GM21825 (cell line): ENCODE results near the gene PODN.

Experiments
- ATAC-seq: cut with Tn5 transposase; IDR thresholded peaks from one replicate; pipeline ENCODE4 v1.9.1; 2021; ENCODE audit warnings: mild to moderate bottlenecking, moderate library complexity; ENCODE audit not compliant: unreplicated experiment

The PODN gene

DNA sequence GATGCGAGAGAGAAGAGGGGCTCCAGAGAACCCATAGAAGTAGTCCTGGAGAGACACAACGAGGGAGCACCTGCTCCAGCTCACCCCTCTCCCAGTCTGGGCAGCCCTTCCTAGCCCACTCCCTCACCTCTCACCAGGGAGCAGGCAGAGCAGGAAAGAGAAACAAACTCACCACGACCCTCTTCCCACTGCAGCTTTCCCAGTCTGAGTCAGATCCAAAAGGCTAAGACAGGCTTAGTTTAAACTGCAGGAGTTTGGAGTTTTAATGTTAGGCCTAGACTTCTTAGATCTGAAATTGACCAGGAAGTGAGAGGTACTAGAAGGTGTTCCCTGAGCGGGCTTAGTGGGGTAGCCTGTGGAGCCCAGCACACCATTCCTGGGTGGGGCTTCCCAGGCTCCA lies 50.8 kb downstream of the PODN start:
- no peak for ATAC-seq

DNA sequence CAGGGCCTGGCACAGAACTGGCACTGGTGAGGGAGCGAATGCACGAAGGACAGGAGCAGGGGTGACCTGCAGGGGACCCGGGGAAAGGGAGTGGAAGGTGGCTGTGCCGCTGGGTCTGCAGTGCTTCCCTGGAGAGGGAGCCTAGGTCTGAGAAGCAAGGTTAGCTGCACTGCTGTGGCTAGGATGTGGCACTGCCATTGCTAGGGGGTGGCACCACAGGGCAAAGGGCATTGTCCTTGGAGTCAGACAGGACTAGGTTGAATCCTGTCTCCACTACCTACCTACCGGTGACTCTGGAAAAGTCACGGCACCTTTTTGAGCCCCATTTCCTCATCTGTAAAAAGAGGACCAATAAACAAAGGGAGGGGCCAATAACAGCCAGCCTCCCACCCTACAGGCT lies 52.1 kb downstream of the PODN start:
- ATAC-seq, result no peak

- ATAC-seq, result no peak
These were observed 52.8 kb downstream of the PODN start for GRCh38 chr1:53114581-53115400.

GRCh38 chr1:53115403-53116306 lies 53.6 kb downstream of the PODN start:
- no peak for ATAC-seq

- no peak for ATAC-seq
These were observed 54.3 kb downstream of the PODN start for GRCh38 chr1:53116307-53116810.

- no peak for ATAC-seq
These were observed 55.1 kb downstream of the PODN start for GRCh38 chr1:53116933-53117600.

DNA sequence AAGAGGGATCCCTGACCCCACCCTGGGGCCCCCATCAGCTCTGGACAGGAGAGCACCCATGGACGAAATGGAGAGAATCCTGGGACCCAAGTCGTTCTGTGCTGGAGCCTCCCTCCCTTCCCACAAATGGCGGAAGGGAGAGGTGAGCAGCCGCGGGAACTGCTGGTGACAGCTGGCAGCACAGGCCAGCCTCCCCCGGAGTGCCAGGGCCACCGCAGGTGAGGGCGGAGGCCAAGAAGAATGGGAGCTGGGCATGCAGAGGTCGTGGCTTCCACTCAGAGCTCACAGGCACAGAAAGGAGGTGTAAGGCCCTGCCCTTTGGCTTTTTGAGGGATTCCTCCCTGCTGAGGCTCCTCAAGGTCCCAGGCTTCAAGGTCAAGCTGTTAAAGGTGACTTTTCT lies 55.8 kb downstream of the PODN start:
- ATAC-seq, result no peak

DNA sequence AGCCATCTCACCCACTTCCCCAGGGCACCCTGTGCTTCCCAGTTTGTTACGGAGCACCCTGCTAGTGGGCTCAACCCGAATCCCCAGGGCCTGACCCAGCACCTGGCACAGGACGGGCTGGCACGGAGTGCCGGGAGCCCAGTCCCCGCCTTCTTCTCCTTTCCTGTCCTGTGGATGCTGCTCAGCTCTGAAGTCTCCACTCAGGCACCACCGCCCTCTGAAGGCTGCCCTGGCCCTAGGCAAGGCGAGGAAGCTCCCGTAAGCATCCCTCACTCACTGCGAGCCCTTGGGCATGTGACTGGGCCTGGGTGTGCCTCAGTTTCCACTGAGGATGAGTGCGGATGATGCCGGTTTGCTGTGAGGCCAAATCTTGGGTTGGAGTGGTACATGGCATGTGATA lies 58.6 kb downstream of the PODN start:
- ATAC-seq, result no peak

GRCh38 chr1:53121319-53122172 lies 59.5 kb downstream of the PODN start:
- no peak for ATAC-seq

DNA sequence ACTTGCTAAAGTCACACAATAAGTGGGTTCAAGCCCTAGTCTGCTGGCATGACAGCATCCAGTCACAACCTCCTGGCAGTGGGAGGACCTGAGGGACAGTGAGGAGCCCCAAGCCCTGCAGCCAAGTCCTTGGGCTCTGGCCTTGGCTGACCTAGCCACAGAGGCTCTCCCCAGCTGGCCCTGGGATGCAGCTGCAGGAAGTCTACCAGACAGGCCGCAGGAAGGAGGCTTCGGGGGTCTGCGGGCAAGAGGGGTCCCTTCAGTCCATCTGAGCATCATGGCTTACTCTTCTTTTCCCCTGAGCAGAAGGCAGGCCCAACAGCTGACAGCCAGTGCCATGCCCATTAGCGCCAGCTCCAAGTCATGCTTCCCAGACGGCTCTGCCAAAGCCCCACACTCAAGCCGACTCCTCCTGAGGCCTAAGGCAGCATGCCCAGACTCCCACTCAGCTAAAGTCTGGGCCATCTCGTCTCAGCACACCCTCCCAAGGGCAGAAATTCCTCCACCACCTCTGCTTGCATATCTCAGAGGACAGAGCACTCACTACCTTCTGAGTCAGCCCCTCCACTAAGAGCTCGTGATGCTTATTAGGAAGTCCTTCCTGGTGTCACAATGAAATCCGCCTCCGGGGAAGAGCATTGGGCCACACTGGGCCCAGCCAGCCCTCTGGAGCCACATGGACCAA lies 60.3 kb downstream of the PODN start:
- no peak for ATAC-seq

- no peak for ATAC-seq
These were observed 61.0 kb downstream of the PODN start for GRCh38 chr1:53122961-53123413.

DNA sequence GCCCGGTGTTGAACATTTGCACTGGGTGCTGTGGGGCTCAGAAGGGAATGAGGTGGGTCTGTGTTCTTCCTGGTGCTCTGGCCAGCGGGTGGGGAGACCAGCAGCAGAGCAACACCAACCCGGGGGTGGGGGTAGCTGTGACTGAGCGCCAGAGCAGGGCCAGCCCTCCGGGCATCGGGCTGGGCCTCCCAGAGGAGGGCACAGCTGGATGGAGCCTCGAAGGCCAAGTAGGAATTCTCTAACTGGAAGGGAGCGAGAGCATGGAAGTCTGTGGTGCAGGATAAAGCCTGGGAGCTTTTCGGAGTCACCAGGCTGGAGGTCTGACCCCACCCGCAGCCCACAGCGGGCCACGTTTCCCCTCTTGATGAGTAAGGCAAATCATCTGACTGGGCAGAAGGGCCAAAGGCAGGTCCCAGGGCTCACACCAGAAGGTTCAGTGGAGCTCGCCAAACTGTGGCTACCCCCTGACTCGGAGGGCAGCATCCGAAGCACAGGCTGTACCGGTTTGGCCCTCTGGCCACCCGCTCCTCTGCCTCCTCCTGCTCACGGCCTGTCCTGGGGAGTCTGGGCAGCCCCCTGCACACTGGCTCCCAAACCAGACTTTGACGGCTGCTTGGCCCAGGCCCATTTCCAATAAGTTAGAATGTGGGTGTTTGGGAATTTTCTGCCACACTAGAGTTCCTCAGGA lies 61.6 kb downstream of the PODN start:
- ATAC-seq, result no peak

GRCh38 chr1:53125122-53125521 lies 63.1 kb downstream of the PODN start:
- ATAC-seq, result no peak

DNA sequence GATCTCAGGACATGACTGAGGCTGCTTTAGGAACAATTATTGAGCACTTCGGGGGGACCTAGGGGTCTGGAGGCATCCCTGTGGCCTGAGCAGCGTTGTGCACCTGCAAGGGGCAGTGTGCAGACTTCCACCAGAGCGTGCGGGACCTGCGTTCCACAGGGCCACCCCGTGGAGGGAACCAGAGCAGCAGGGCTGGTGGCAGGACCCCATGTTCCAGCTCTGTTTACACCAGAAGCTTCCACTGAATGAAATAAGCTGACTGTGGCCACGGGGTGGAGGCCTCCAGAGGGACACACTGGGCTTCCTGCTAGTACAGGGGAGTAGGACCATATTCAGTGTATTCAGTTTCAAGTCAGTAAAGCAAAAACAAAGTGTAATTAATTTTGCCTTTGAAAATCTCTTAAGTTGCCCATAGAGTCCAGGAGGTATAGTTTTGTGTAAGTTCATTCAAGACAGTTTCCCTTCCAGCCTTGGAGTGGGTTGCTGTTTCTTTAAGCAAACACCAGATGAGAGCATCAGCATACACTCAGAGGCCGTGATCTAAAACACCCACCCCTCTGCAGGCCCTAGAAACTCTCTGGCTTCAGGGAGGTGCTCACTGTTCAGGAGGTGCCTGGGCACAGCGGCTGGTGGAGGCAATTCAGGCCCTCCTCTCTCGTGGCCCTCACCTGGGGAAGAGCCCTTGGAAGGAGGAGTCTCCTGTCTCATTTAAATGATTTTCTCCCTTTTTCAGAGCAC lies 63.8 kb downstream of the PODN start:
- no peak for ATAC-seq

- no peak for ATAC-seq
These were observed 64.5 kb downstream of the PODN start for GRCh38 chr1:53126495-53126894.

GRCh38 chr1:53127546-53127945 lies 65.5 kb downstream of the PODN start:
- no peak for ATAC-seq

DNA sequence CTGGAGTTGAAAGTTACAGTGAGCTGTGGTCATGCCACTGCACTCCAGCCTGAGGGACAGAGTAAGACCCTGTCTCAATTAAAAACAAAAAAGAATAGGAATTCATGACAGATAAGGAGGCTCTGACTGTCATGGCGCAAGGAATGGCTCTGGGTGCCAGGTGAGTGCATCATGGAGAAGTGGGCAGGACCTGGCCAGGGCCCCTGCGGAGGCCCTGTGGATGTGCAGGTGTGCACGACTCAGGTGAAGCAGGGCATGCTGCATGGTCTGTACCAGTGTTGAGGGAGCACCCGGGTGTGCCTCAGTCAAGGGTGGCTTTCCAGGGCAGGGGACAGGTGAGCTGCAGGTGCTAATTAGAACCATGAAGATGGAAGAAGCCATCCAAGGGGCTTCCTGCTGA lies 66.4 kb downstream of the PODN start:
- no peak for ATAC-seq

GRCh38 chr1:53129891-53130597 lies 68.0 kb downstream of the PODN start:
- ATAC-seq, result no peak
